Dermis blood vessel endothelial cell (primary cell): ENCODE data around the gene RNF157. TPM values are rescaled to one million over a fixed set of nuclear protein-coding genes. Genes with fewer than 3 reads are reported as not detected.
A peak's percentile ranks its signal among the peaks of the same experiment; 100 is the strongest.

Experiments used
- DNase-seq: peaks from one replicate; pipeline ENCODE4 v3.0.0; 2010
- total RNA-seq: library from RNA; depleted of rRNA; stranded (reverse); fragments of >200 nt; gene quantifications from 2 replicates; pipeline ENCODE4 v1.2.3, GENCODE V29; 2014

RNF157 gene
- 0.34 and 0.74 TPM in 2 replicates for total RNA-seq

- DNase-seq = peak; percentile 51
Measured at GRCh38 chr17:76240461-76241203, at the start of gene RNF157. Gene RNF157 (minus strand): TSS chr17:76240493. CDS start chr17:76240240, 253 bp downstream.

- no peak for DNase-seq
Measured at GRCh38 chr17:76281573-76282371, 41.5 kb upstream of the RNF157 start.

GRCh38 chr17:76280650-76281049 is 40.4 kb upstream of the RNF157 start:
- DNase-seq = no peak

GRCh38 chr17:76279742-76280287 is 39.5 kb upstream of the RNF157 start:
- no peak for DNase-seq

GRCh38 chr17:76278952-76279741 is 38.9 kb upstream of the RNF157 start:
- peak; percentile 83 for DNase-seq

GRCh38 chr17:76278268-76278908 is 38.1 kb upstream of the RNF157 start:
- DNase-seq = no peak

GRCh38 chr17:76277300-76278267 is 37.3 kb upstream of the RNF157 start:
- no peak for DNase-seq

- no peak for DNase-seq
Measured at GRCh38 chr17:76276461-76277299, 36.4 kb upstream of the RNF157 start.

GRCh38 chr17:76276069-76276431 is 35.8 kb upstream of the RNF157 start:
- no peak for DNase-seq

GRCh38 chr17:76275382-76276068 is 35.2 kb upstream of the RNF157 start:
- no peak for DNase-seq

- no peak for DNase-seq
Measured at GRCh38 chr17:76274112-76274956, 34.0 kb upstream of the RNF157 start.

- no peak for DNase-seq
Measured at GRCh38 chr17:76273445-76274111, 33.3 kb upstream of the RNF157 start.

- DNase-seq = no peak
Measured at GRCh38 chr17:76272541-76273444, 32.5 kb upstream of the RNF157 start.

GRCh38 chr17:76271669-76272540 is 31.6 kb upstream of the RNF157 start:
- peak; percentile 40 for DNase-seq

- DNase-seq = no peak
Measured at GRCh38 chr17:76270770-76271668, 30.7 kb upstream of the RNF157 start.
